SH-SY5Y (cell line): ENCODE data around the gene SH3GL1.

Source experiments
- GATA2 ChIP-seq: IDR thresholded peaks from 2 replicates; pipeline ENCODE4 v1.6.1; 2011; ENCODE audit warnings: mild to moderate bottlenecking, low read depth, low read length
- GATA3 ChIP-seq: IDR thresholded peaks from 2 replicates; pipeline ENCODE4 v1.6.1; 2011; ENCODE audit warnings: low read depth, mild to moderate bottlenecking, low read length, moderate library complexity

DNA sequence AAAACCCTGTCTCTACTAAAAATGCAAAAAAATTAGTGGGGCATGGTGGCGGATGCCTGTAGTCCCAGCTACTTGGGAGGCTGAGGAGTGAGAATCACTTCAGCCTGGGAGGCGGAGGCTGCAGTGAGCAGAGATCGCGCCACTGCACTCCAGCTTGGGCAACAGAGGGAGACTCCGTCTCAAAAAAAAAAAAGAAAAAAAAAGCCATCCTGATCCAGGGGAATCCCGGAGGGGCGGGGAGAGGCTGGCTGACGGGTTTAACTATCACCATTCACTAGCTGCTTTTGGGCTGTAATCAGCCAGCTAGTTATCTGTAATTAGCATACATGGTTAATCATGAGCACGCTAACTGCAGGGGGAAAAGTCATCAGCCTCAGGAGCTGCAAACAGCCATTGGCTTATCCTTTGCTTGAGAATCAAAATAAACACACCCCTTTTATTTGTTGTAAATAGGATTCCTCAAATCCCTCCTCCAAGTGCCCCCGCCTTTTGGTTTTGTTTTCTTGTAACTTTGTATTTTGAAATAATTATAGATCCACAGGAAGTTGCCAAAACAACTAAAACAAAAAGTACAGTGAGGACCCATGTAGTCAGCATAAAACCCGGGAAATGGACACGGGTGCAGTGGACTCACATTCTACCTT, 86.4 kb downstream of the SH3GL1 start:
- TF ChIP-seq GATA3 (no peak), GATA2 (no peak)
